ENCODE measurements around the gene OSTF1.

DNA sequence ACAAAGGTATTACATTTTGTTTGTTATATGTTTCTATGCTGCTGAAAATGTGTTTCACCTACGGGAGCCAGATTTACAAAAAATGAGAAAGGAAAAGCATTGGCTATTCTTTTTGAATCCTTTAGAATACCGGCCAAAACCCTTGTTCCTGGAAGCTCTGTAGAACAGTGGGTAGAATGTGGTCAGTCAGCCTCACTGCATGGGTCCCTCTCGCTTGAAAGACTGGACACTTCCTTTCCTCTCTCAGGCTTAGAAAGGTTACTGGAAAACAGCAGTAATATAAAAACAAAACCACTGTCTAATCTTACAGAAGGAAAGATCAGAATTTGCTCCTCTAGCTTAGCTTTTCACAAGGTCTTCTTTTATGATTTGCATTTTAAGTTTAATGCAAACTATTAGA is 45.1 kb downstream of the OSTF1 start:
- no peak for TF ChIP-seq CTCF (conservative IDR thresholded peaks at IDR 0.05 in 1 of 2, IDR thresholded peaks at IDR 0.05 in 1 of 2; ENCODE audit: extremely low read depth in 1 of 2, insufficient read depth in 1 of 2, low read depth in 1 of 2, low read length in 2 of 2)
- TF ChIP-seq EZH2 (IDR thresholded peaks at IDR 0.05; ENCODE audit: borderline replicate concordance, low read length) = no peak

All from mammary epithelial cell (primary cell).